ENCODE data around the gene D2HGDH.

DNA sequence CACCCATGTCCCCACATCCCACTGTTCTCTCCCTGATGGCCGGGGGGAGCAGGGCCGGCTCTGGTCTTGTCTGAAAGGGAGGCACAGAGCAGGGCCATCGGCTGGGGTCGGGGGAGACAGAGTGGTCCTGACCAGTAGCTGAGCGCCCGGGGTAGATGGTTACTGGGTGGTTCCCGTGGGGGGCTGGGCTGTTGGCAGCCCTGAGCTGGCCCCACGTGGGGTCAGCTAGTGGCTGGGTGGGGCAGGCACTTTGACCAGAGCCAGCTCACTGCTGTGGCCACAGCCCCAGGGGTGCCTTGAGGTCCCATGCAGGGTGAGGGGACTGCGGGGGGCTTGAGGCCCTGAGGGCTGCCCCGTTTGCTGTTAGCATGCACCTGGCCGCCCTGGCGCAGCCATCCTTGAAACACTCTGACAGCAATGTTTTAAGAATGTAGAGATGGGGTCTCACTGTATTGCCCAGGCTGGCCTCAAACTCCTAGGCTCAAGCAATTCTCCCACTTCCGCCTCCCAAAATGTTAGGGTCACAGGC, 62.2 kb downstream of the D2HGDH start:
- no peak for TF ChIP-seq CTCF (conservative IDR thresholded peaks at IDR 0.05; ENCODE audit: low read length)
- TF ChIP-seq EZH2phosphoT487 (IDR thresholded peaks at IDR 0.05; ENCODE audit: borderline replicate concordance, low read depth, low read length), result no peak

Measured in OCI-LY7 (cell line).